NCI-H226 (cell line): ENCODE measurements around the gene GPR26.

Experiments
- DNase-seq: peaks from one replicate; pipeline ENCODE4 v3.0.0-alpha.2; 2015

Gene GPR26

GRCh38 chr10:123648595-123648994, 17.6 kb upstream of the GPR26 start:
- no peak for DNase-seq

- no peak for DNase-seq
Measured at GRCh38 chr10:123649676-123650075, 16.5 kb upstream of the GPR26 start.

- DNase-seq = no peak
Measured at GRCh38 chr10:123651421-123652047, 14.6 kb upstream of the GPR26 start.

- DNase-seq = no peak
Measured at GRCh38 chr10:123655751-123656150, 10.4 kb upstream of the GPR26 start.

- no peak for DNase-seq
Measured at GRCh38 chr10:123663522-123663921, 2.6 kb upstream of the GPR26 start.

GRCh38 chr10:123665491-123666286, 466 bp upstream of the GPR26 start:
- DNase-seq = no peak

GRCh38 chr10:123669886-123670285, 3.7 kb downstream of the GPR26 start:
- no peak for DNase-seq

- DNase-seq = no peak
Measured at GRCh38 chr10:123673198-123673597, 7.0 kb downstream of the GPR26 start.

- no peak for DNase-seq
Measured at GRCh38 chr10:123674741-123675140, 8.6 kb downstream of the GPR26 start.

GRCh38 chr10:123675811-123676210, 9.7 kb downstream of the GPR26 start:
- DNase-seq = no peak

- DNase-seq = no peak
Measured at GRCh38 chr10:123677556-123677955, 11.4 kb downstream of the GPR26 start.

- no peak for DNase-seq
Measured at GRCh38 chr10:123678376-123678775, 12.2 kb downstream of the GPR26 start.

GRCh38 chr10:123681285-123681684, 15.1 kb downstream of the GPR26 start:
- DNase-seq = no peak

- no peak for DNase-seq
Measured at GRCh38 chr10:123682477-123682876, 16.3 kb downstream of the GPR26 start.

- DNase-seq = no peak
Measured at GRCh38 chr10:123683459-123683858, 17.3 kb downstream of the GPR26 start.

GRCh38 chr10:123683865-123684264, 17.7 kb downstream of the GPR26 start:
- no peak for DNase-seq

GRCh38 chr10:123685260-123685659, 19.1 kb downstream of the GPR26 start:
- DNase-seq = no peak

GRCh38 chr10:123687758-123688157, 21.6 kb downstream of the GPR26 start:
- no peak for DNase-seq

GRCh38 chr10:123689880-123690279, 23.7 kb downstream of the GPR26 start:
- no peak for DNase-seq

GRCh38 chr10:123703195-123703790, 37.1 kb downstream of the GPR26 start:
- DNase-seq = no peak

GRCh38 chr10:123704076-123704475, 37.9 kb downstream of the GPR26 start:
- DNase-seq = no peak

- DNase-seq = no peak
Measured at GRCh38 chr10:123704812-123705211, 38.7 kb downstream of the GPR26 start.

GRCh38 chr10:123706236-123706635, 40.1 kb downstream of the GPR26 start:
- no peak for DNase-seq

- DNase-seq = no peak
Measured at GRCh38 chr10:123715546-123715945, 49.4 kb downstream of the GPR26 start.
